VCaP (cell line): ENCODE measurements around the gene TENM3.

Source experiments
- H3K27ac ChIP-seq: fragments of 450-650 bp; 2 replicates; pipeline ENCODE4 v1.5.1; 2017
- CTCF ChIP-seq: fragments of 450-650 bp; conservative IDR thresholded peaks from 2 replicates; pipeline ENCODE4 v1.5.1; 2017; ENCODE audit warnings: mild to moderate bottlenecking, moderate library complexity

TENM3 gene

GRCh38 chr4:182488896-182489295 lies 245.7 kb downstream of the TENM3 start:
- no peak overlapping the region for H3K27ac ChIP-seq
- TF ChIP-seq CTCF: no peak

GRCh38 chr4:182489607-182490006 lies 246.4 kb downstream of the TENM3 start:
- no peak overlapping the region for H3K27ac ChIP-seq
- TF ChIP-seq CTCF: no peak

- no peak overlapping the region for H3K27ac ChIP-seq
- TF ChIP-seq CTCF: no peak
Observed at GRCh38 chr4:182491719-182492118, 248.5 kb downstream of the TENM3 start.

GRCh38 chr4:182492423-182492822 lies 249.2 kb downstream of the TENM3 start:
- no peak for TF ChIP-seq CTCF
- no peak overlapping the region for H3K27ac ChIP-seq

GRCh38 chr4:182493377-182493776 lies 250.2 kb downstream of the TENM3 start:
- no peak overlapping the region for H3K27ac ChIP-seq
- TF ChIP-seq CTCF: no peak

GRCh38 chr4:182494103-182494502 lies 250.9 kb downstream of the TENM3 start:
- no peak overlapping the region for H3K27ac ChIP-seq
- no peak for TF ChIP-seq CTCF

GRCh38 chr4:182495031-182495430 lies 251.8 kb downstream of the TENM3 start:
- H3K27ac ChIP-seq: no peak overlapping the region
- TF ChIP-seq CTCF: no peak
